GM23248 (cell line): ENCODE data around the gene EVL.

ENCODE experiments used
- EZH2 ChIP-seq: fragments of 200-600 bp; sonication (generic); IDR thresholded peaks from 2 replicates; pipeline ENCODE4 v1.6.1; 2018; ENCODE audit warnings: antibody characterized with exemption, mild to moderate bottlenecking; ENCODE audit not compliant: insufficient read depth, poor library complexity, severe bottlenecking
- EZH2phosphoT487 ChIP-seq: fragments of 200-600 bp; sonication (generic); IDR thresholded peaks from 2 replicates; pipeline ENCODE4 v1.6.1; 2018; ENCODE audit warnings: antibody characterized with exemption, moderate library complexity, mild to moderate bottlenecking, low read depth; ENCODE audit not compliant: insufficient read depth

GRCh38 chr14:100078997-100079725 is 13.9 kb downstream of the EVL start:
- TF ChIP-seq EZH2 (no peak), EZH2phosphoT487 (no peak)
